PC-9 (cell line): Measurements from ENCODE around the gene HLA-DRB1. TPM values are rescaled to one million over a fixed set of nuclear protein-coding genes. Genes with fewer than 3 reads are reported as not detected.

Source experiments
- BruUV-seq: library from RNA; stranded (reverse); fragments of 400-500 nt; replicated peaks from 2 replicates; lab custom pipeline; 2021; lab: Mats Ljungman, UMichigan
- CTCF ChIA-PET: fragments of 300-600 bp; sonication (Branson Sonifier 250); formaldehyde crosslinking; loops from one replicate; lab custom pipeline; 2022; ENCODE audit warnings: antibody characterized with exemption; lab: Charles Lee
- POLR2A ChIA-PET: fragments of 300-600 bp; sonication (Branson Sonifier 250); formaldehyde crosslinking; loops from one replicate; lab custom pipeline; 2022; ENCODE audit warnings: antibody characterized with exemption; ENCODE audit not compliant: unreplicated experiment; lab: Charles Lee
- DNase-seq, 2 experiments: peaks; one replicate each; pipeline versions ENCODE4 v3.0.0 to v3.0.0-alpha.2; 2015 to 2022; ENCODE audit warnings: mixed read lengths in 1 of 2
- H2AFZ ChIP-seq: fragments of 200-600 bp; sonication (generic); 2 replicates; pipeline ENCODE4 v1.8.1; 2017; ENCODE audit warnings: antibody characterized with exemption
- H3F3A ChIP-seq: fragments of 200-600 bp; sonication (generic); 2 replicates; pipeline ENCODE4 v1.8.1; 2017; ENCODE audit warnings: antibody characterized with exemption, mild to moderate bottlenecking, low read depth; ENCODE audit not compliant: insufficient read depth
- H3K27ac ChIP-seq: fragments of 200-600 bp; sonication (generic); 2 replicates; pipeline ENCODE4 v1.6.1; 2016; ENCODE audit warnings: mixed run types
- H3K27me3 ChIP-seq: fragments of 200-600 bp; sonication (generic); 2 replicates; pipeline ENCODE4 v1.6.1; 2016; ENCODE audit warnings: low read depth, mixed run types; ENCODE audit not compliant: insufficient read depth
- H3K36me3 ChIP-seq: fragments of 200-600 bp; sonication (generic); 2 replicates; pipeline ENCODE4 v1.6.1; 2016; ENCODE audit warnings: low read depth, mixed run types
- H3K4me1 ChIP-seq: fragments of 200-600 bp; sonication (generic); replicated peaks from 2 replicates; pipeline ENCODE4 v1.6.1; 2016; ENCODE audit warnings: mixed run types; ENCODE audit not compliant: insufficient read depth
- H3K4me2 ChIP-seq: fragments of 200-600 bp; sonication (generic); 2 replicates; pipeline ENCODE4 v1.6.1; 2017; ENCODE audit warnings: mixed run types
- H3K4me3 ChIP-seq: fragments of 200-600 bp; sonication (generic); 2 replicates; pipeline ENCODE4 v1.6.1; 2016; ENCODE audit warnings: mixed run types
- H3K79me2 ChIP-seq: fragments of 200-600 bp; sonication (generic); 2 replicates; pipeline ENCODE4 v1.6.1; 2017; ENCODE audit warnings: low read depth, mixed run types
- H3K9me2 ChIP-seq: fragments of 200-600 bp; sonication (generic); 2 replicates; pipeline ENCODE4 v1.8.1; 2017; ENCODE audit warnings: mild to moderate bottlenecking; ENCODE audit not compliant: insufficient read depth
- H3K9me3 ChIP-seq: fragments of 200-600 bp; sonication (generic); 2 replicates; pipeline ENCODE4 v1.8.1; 2016; ENCODE audit warnings: low read depth; ENCODE audit not compliant: insufficient read depth
- H4K20me1 ChIP-seq: fragments of 200-600 bp; sonication (generic); 2 replicates; pipeline ENCODE4 v1.8.1; 2017; ENCODE audit not compliant: insufficient read depth
- EZH2 ChIP-seq: fragments of 200-600 bp; sonication (generic); IDR thresholded peaks from 2 replicates; pipeline ENCODE4 v1.8.0; 2017; ENCODE audit warnings: antibody characterized with exemption, low read depth
- intact Hi-C: fragments of 100-400 bp; cut with micrococcal nuclease; formaldehyde crosslinking; loops from one replicate; pipeline ENCODE4 v1.10.0; 2022; ENCODE audit not compliant: unreplicated experiment
- total RNA-seq: library from RNA; stranded (reverse); gene quantifications from 2 replicates; pipeline ENCODE4 v1.2.3, GENCODE V29; 2021
- TF ChIP-seq, protein P1 (sequence below): fragments of 200-600 bp; sonication (generic); conservative IDR thresholded peaks from 2 replicates; pipeline ENCODE4 v1.6.1; 2017; ENCODE audit warnings: mixed run types, antibody characterized with exemption, mild to moderate bottlenecking, moderate library complexity

The HLA-DRB1 gene
- total RNA-seq, 1 experiment from 2014 or later: 3.1 TPM

DNA sequence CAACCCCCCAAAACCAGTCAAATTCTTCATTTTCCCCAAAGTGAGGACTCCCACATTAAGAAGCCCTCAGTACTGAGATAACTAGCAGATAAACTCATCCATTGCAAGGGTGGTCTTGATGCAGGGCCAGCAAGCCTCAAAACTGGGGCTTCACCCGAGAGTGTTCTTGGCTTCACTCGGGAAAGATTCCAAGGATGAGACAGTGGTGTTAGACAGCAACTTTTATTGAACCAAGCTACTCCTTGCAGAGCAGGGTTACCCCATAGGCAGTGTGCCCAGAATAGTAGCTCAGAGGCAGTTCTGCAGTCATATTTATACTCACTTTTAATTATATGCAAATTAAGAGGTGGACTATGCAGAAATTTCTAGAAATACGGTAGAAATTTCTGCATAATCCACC is 31.7 kb upstream of the HLA-DRB1 start:
- ChIA-PET CTCF (no interaction called here), POLR2A (no interaction called here)
- Histone ChIP-seq H3K27ac (no peak overlapping the region), H3K9me2 (no peaks in the 10 kb centered on the region), H3K27me3 (no peaks in the 10 kb centered on the region), H2AFZ (no peak overlapping the region), H3K36me3 (no peaks in the 10 kb centered on the region), H3K4me2 (no peak overlapping the region), H3K4me1 (no peaks in the 10 kb centered on the region), H3K79me2 (no peaks in the 10 kb centered on the region), H3F3A (no peaks in the 10 kb centered on the region), H3K4me3 (no peak overlapping the region), H4K20me1 (no peaks in the 10 kb centered on the region), H3K9me3 (no peaks in the 10 kb centered on the region)
- BruUV-seq: no TSS peak
- DNase-seq: no peak
- no peak for TF ChIP-seq EZH2
- TF ChIP-seq, protein P1, sequence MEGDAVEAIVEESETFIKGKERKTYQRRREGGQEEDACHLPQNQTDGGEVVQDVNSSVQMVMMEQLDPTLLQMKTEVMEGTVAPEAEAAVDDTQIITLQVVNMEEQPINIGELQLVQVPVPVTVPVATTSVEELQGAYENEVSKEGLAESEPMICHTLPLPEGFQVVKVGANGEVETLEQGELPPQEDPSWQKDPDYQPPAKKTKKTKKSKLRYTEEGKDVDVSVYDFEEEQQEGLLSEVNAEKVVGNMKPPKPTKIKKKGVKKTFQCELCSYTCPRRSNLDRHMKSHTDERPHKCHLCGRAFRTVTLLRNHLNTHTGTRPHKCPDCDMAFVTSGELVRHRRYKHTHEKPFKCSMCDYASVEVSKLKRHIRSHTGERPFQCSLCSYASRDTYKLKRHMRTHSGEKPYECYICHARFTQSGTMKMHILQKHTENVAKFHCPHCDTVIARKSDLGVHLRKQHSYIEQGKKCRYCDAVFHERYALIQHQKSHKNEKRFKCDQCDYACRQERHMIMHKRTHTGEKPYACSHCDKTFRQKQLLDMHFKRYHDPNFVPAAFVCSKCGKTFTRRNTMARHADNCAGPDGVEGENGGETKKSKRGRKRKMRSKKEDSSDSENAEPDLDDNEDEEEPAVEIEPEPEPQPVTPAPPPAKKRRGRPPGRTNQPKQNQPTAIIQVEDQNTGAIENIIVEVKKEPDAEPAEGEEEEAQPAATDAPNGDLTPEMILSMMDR: no peak
- intact Hi-C loops: no loop called here

DNA sequence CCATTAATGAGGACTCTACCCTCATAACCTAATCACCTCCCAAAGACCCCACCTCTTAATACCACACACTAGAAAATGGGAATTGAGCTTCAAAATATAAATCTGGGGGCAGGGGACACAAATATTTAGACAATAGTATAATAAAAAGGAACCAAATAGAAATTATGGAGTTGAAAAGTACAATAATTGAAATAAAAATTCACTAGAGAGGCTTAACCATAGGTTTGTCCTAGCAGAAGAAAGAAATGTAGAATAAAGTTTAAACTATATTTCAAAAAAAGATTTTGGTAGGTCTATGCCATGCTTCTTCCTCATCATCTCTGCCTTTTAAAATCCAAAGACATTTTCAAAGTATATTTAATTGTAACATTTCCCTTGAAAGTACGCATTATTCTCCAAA is 28.1 kb upstream of the HLA-DRB1 start:
- CTCF ChIA-PET: no interaction called here
- BruUV-seq: no TSS peak
- intact Hi-C loops: no loop called here

DNA sequence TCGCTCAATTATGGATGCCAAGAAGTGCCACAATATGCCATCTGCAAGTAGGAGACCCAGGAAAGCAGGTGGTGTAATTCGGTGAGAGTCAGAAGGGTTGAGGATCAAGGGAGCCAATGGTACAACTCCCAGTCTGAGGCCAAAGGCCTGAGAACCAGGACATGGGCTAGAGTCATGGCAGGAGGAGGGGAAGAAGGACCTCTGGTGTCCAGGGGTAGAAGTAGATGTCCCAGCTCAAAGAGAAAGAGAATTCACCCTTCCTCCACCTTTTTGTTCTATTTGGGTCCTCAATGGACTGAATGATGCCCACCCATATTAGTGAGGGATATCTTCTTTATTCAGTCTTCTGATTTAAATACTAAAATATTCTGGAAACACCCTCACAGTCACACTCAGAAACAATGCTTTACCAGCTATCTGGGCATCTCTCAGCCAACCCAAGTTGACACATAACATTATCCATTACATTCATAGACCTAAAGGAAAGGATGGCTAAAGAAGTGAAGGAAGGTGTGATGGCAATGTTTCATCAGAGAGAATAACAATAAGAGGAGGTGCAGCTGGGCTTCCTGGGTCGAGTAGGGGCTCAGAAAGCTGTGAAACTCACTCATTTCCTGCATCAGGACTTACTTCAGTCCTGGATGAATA is 26.4 kb upstream of the HLA-DRB1 start:
- Histone ChIP-seq H3K27me3 (no peaks in the 10 kb centered on the region; the same call in 1 of the 2 replicates), H3K4me1 (no peaks in the 10 kb centered on the region), H4K20me1 (no peaks in the 10 kb centered on the region), H3K4me3 (no peak overlapping the region), H3K79me2 (no peaks in the 10 kb centered on the region), H3K36me3 (no peaks in the 10 kb centered on the region), H3K9me3 (no peaks in the 10 kb centered on the region), H3F3A (no peaks in the 10 kb centered on the region), H3K4me2 (no peak overlapping the region), H3K9me2 (no peaks in the 10 kb centered on the region; the same call in 1 of the 2 replicates), H2AFZ (no peak overlapping the region), H3K27ac (no peak overlapping the region)
- intact Hi-C loops: no loop called here
- no peak for TF ChIP-seq EZH2
- TF ChIP-seq, protein P1: no peak
- BruUV-seq: no TSS peak
- POLR2A ChIA-PET: no interaction called here
- CTCF ChIA-PET: no interaction called here
- DNase-seq: no peak

More for the DNA sequence above, 28.1 kb upstream of the HLA-DRB1 start:
- no peak for DNase-seq
- no peaks in the 10 kb centered on the region for H3K79me2 ChIP-seq
- no peaks in the 10 kb centered on the region for H3K9me2 ChIP-seq
- no peak for TF ChIP-seq EZH2
- TF ChIP-seq, protein P1: no peak
- H3F3A ChIP-seq: no peaks in the 10 kb centered on the region
- H3K4me2 ChIP-seq: no peak overlapping the region
- no peaks in the 10 kb centered on the region for H3K36me3 ChIP-seq
- POLR2A ChIA-PET: no interaction called here
- no peaks in the 10 kb centered on the region for H3K9me3 ChIP-seq
- no peaks in the 10 kb centered on the region for H4K20me1 ChIP-seq
- H3K4me3 ChIP-seq: no peak overlapping the region
- H3K27ac ChIP-seq: no peak overlapping the region
- no peaks in the 10 kb centered on the region for H3K4me1 ChIP-seq
- no peaks in the 10 kb centered on the region for H3K27me3 ChIP-seq
- no peak overlapping the region for H2AFZ ChIP-seq
